GM18951 (cell line): Measurements from ENCODE around the gene PEX11A.
"Not testable (repeated sequence)": the region's sequence is repeated elsewhere in the genome, so short reads cannot be mapped to it uniquely, and the experiment has no call there.

Source experiments
- POLR2A ChIP-seq: IDR thresholded peaks from 4 replicates; pipeline ENCODE4 v1.6.1; 2011; ENCODE audit warnings: mild to moderate bottlenecking; ENCODE audit not compliant: insufficient read length, insufficient read depth; ENCODE audit errors: extremely low read depth
- in situ Hi-C: fragments of 300-500 bp; cut with MboI; formaldehyde crosslinking; loops from one replicate; pipeline ENCODE4 v1.12.0; 2022; ENCODE audit warnings: low sequenced_read_pairs, mixed read lengths, inconsistent platforms; ENCODE audit not compliant: unreplicated experiment

PEX11A gene

GRCh38 chr15:89693696-89694095 is 3.1 kb upstream of the PEX11A start:
- in situ Hi-C loops: no loop called here
- TF ChIP-seq POLR2A: no peak

GRCh38 chr15:89693091-89693490 is 2.5 kb upstream of the PEX11A start:
- in situ Hi-C loops: no loop called here
- no peak for TF ChIP-seq POLR2A

GRCh38 chr15:89689930-89690275 is 651 bp downstream of the PEX11A start:
- in situ Hi-C loops: not testable (repeated sequence)

- TF ChIP-seq POLR2A: no peak
- in situ Hi-C loops: no loop called here
Measured at GRCh38 chr15:89686522-89686921, 4.0 kb downstream of the PEX11A start.

- TF ChIP-seq POLR2A: no peak
- in situ Hi-C loops: no loop called here
Measured at GRCh38 chr15:89685995-89686394, 4.6 kb downstream of the PEX11A start.

GRCh38 chr15:89681146-89681545 is 9.4 kb downstream of the PEX11A start:
- in situ Hi-C loops: no loop called here
- no peak for TF ChIP-seq POLR2A

- TF ChIP-seq POLR2A: no peak
- in situ Hi-C loops: no loop called here
Measured at GRCh38 chr15:89680282-89680873, 10.2 kb downstream of the PEX11A start.

GRCh38 chr15:89679212-89679611 is 11.3 kb downstream of the PEX11A start, which contains the start of gene PLIN1:
PLIN1 (minus strand) TSS chr15:89679367; CDS start chr15:89677489, 1,878 bp downstream.
- no peak for TF ChIP-seq POLR2A
- in situ Hi-C loops: no loop called here

GRCh38 chr15:89677381-89677780 is 13.2 kb downstream of the PEX11A start:
- TF ChIP-seq POLR2A: no peak
- in situ Hi-C loops: no loop called here

GRCh38 chr15:89675606-89676005 is 14.9 kb downstream of the PEX11A start:
- no peak for TF ChIP-seq POLR2A
- in situ Hi-C loops: no loop called here

- in situ Hi-C loops: no loop called here
- TF ChIP-seq POLR2A: no peak
Measured at GRCh38 chr15:89674526-89674925, 16.0 kb downstream of the PEX11A start.

- TF ChIP-seq POLR2A: no peak
- in situ Hi-C loops: no loop called here
Measured at GRCh38 chr15:89673165-89673512, 17.4 kb downstream of the PEX11A start.

GRCh38 chr15:89672221-89673164 is 18.1 kb downstream of the PEX11A start:
- in situ Hi-C loops: no loop called here
- no peak for TF ChIP-seq POLR2A

GRCh38 chr15:89671687-89672086 is 18.9 kb downstream of the PEX11A start:
- in situ Hi-C loops: no loop called here
- no peak for TF ChIP-seq POLR2A
